Measurements from ENCODE around the gene DBNDD1.

- no peak for TF ChIP-seq TAF1 (IDR thresholded peaks at IDR 0.05; ENCODE audit: borderline replicate concordance, low read depth, low read length)
- no peak for TF ChIP-seq POLR2A (IDR thresholded peaks at IDR 0.05; ENCODE audit: low read depth, low read length)
Observed at GRCh38 chr16:89962754-89963498, 56.3 kb downstream of the DBNDD1 start.
